Aorta (tissue), 5 donors: ENCODE data around the gene NDRG4. TPM values are rescaled to one million over a fixed set of nuclear protein-coding genes. Genes with fewer than 3 reads are reported as not detected.

Experiments
- ATAC-seq: fragments of 200-7000 bp; cut with Tn5 transposase; one replicate; pipeline ENCODE4 v1.9.1; 2022; ENCODE audit warnings: moderate library complexity; ENCODE audit not compliant: low FRiP score
- DNase-seq, 2 donors: peaks; one replicate each; pipeline ENCODE4 v3.0.0-alpha.2; 2020
- H3K27ac ChIP-seq, 2 donors: one replicate each; pipeline ENCODE4 v1.5.1; 2013; ENCODE audit warnings: low read length in 2 of 2, mild to moderate bottlenecking in 2 of 2, moderate library complexity in 2 of 2, control low read depth in 1 of 2, inconsistent platforms in 1 of 2, low read depth in 1 of 2
- H3K27me3 ChIP-seq, 2 donors: one replicate each; pipeline ENCODE4 v1.6.1; 2013; ENCODE audit warnings: control low read depth in 1 of 2, low read length in 1 of 2, mild to moderate bottlenecking in 1 of 2, moderate library complexity in 1 of 2; ENCODE audit not compliant: insufficient read depth in 2 of 2, control insufficient read depth in 1 of 2
- H3K36me3 ChIP-seq, 2 donors: one replicate each; pipeline ENCODE4 v1.6.1; 2013; ENCODE audit warnings: control low read depth in 1 of 2, low read length in 1 of 2, mild to moderate bottlenecking in 1 of 2; ENCODE audit not compliant: insufficient read depth in 2 of 2, control insufficient read depth in 1 of 2
- H3K4me1 ChIP-seq, 2 donors: one replicate each; pipeline ENCODE4 v1.6.1; 2013; ENCODE audit warnings: low read length in 2 of 2, control low read depth in 1 of 2, mild to moderate bottlenecking in 1 of 2, moderate library complexity in 1 of 2; ENCODE audit not compliant: insufficient read depth in 2 of 2, control insufficient read depth in 1 of 2
- H3K4me3 ChIP-seq, 2 donors: one replicate each; pipeline ENCODE4 v1.5.1; 2013; ENCODE audit warnings: low read length in 2 of 2, control low read depth in 1 of 2, mild to moderate bottlenecking in 1 of 2
- H3K9me3 ChIP-seq: one replicate; pipeline ENCODE4 v1.6.1; 2013; ENCODE audit warnings: mild to moderate bottlenecking, low read length; ENCODE audit not compliant: control insufficient read depth
- WGBS, 2 donors: extraction: QIAGEN DNeasy Blood & Tissue Kit; methylation state at CpG; one replicate each; pipeline ENCODE4 v1.1.7; 2013; 5-methylcytosine and 5-hydroxymethylcytosine counted together
- intact Hi-C, 2 donors: fragments of 100-400 bp; cut with DNase I; formaldehyde crosslinking; loops; one replicate each; pipeline versions ENCODE4 v1.14.2 to v1.15.0; 2022
- polyA plus RNA-seq, 2 donors: library from polyadenylated mRNA; stranded (reverse); fragments of 200-250 nt; gene quantifications; one replicate each; pipeline ENCODE4 v1.2.3, GENCODE V29; 2013
- total RNA-seq, 2 donors: library from RNA; stranded (reverse); fragmentation: NEBNext Ultra II Directional; extraction: Animal tissue kit (Norgen Biotek cat#: 25700); gene quantifications; one replicate each; pipeline ENCODE4 v1.2.1, GENCODE V29; 2021
- donor health status: healthy with polysubstance abuse.
- donor health status: Bipolar disorder and iron deficiency.
- donor health status: DM: no; HTN: no; CAD: no.
- donor health status: DM: no; HTN: no; CAD: no.
- donor health status: DM: yes; HTN: yes; CAD: no.

Gene NDRG4
- total and polyA plus RNA-seq, 4 donors: 6.9 to 9.6 (median 8.1) TPM

- H3K36me3 ChIP-seq: peaks cover 11 to 18% of the 10 kb centered on the region in 2 donors
- no peaks in the 10 kb centered on the region for H3K27me3 ChIP-seq
- no peaks in the 10 kb centered on the region for H3K4me1 ChIP-seq
- no peaks in the 10 kb centered on the region for H3K9me3 ChIP-seq
- no peak overlapping the region for H3K27ac ChIP-seq
- ATAC-seq (no peak), DNase-seq (no peak)
- no peak overlapping the region for H3K4me3 ChIP-seq
- intact Hi-C loops: loop anchor here in 1 of 2 donors (10.0 kb wide), 1 partner anchor 47 kb away; no protein-coding TSS in a partner anchor
- 75 to 82% methylated on average over 10 of the region's 10 CpGs for WGBS, 2 donors
Measured at GRCh38 chr16:58537124-58537906, 37.4 kb downstream of the NDRG4 start.

GRCh38 chr16:58541711-58542110, 41.8 kb downstream of the NDRG4 start:
- no peak for ATAC-seq
- Histone ChIP-seq H3K27ac (no peak overlapping the region), H3K36me3 (peaks cover 18 to 20% of the 10 kb centered on the region in 2 donors), H3K4me1 (no peaks in the 10 kb centered on the region), H3K4me3 (no peak overlapping the region), H3K9me3 (no peaks in the 10 kb centered on the region), H3K27me3 (no peaks in the 10 kb centered on the region)
- whole genome bisulfite sequencing, 2 donors: 91% methylated on average over 2 of the region's 2 CpGs
- intact Hi-C loops: no loop called here
- DNase-seq: no peak

- DNase-seq (no peak), ATAC-seq (no peak)
- peaks cover 15 to 16% of the 10 kb centered on the region in 2 donors for H3K36me3 ChIP-seq
- no peaks in the 10 kb centered on the region for H3K9me3 ChIP-seq
- H3K27me3 ChIP-seq: no peaks in the 10 kb centered on the region
- intact Hi-C loops: no loop called here
- H3K4me3 ChIP-seq: no peak overlapping the region
- no peaks in the 10 kb centered on the region for H3K4me1 ChIP-seq
- no peak overlapping the region for H3K27ac ChIP-seq
- 58 to 62% methylated on average over 1 of the region's 1 CpG for WGBS, 2 donors
Measured at GRCh38 chr16:58542291-58542690, 42.3 kb downstream of the NDRG4 start.

GRCh38 chr16:58543685-58544084, 43.7 kb downstream of the NDRG4 start:
- no peak overlapping the region for H3K4me3 ChIP-seq
- H3K27ac ChIP-seq: no peak overlapping the region
- no peak for ATAC-seq
- 93 to 94% methylated on average over 8 of the region's 8 CpGs for WGBS, 2 donors
- DNase-seq: no peak
- no peaks in the 10 kb centered on the region for H3K27me3 ChIP-seq
- intact Hi-C loops: no loop called here
- H3K4me1 ChIP-seq: no peaks in the 10 kb centered on the region
- no peaks in the 10 kb centered on the region for H3K9me3 ChIP-seq
- H3K36me3 ChIP-seq: peaks cover 13 to 14% of the 10 kb centered on the region in 2 donors

- Histone ChIP-seq H3K4me1 (no peaks in the 10 kb centered on the region), H3K27me3 (no peaks in the 10 kb centered on the region), H3K36me3 (peaks cover 9 to 11% of the 10 kb centered on the region in 2 donors), H3K27ac (no peak overlapping the region), H3K9me3 (no peaks in the 10 kb centered on the region), H3K4me3 (no peak overlapping the region)
- 15 to 16% methylated on average over 2 of the region's 2 CpGs for WGBS, 2 donors
- DNase-seq: no peak
- ATAC-seq: no peak
- intact Hi-C loops: no loop called here
Measured at GRCh38 chr16:58548378-58548777, 48.4 kb downstream of the NDRG4 start.

- H3K36me3 ChIP-seq: peaks cover 7% of the 10 kb centered on the region in 2 donors
- intact Hi-C loops: no loop called here
- H3K27me3 ChIP-seq: no peaks in the 10 kb centered on the region
- WGBS, 2 donors: 24 to 42% methylated on average over 3 of the region's 3 CpGs
- DNase-seq (no peak), ATAC-seq (no peak)
- H3K27ac ChIP-seq: no peak overlapping the region
- H3K4me3 ChIP-seq: no peak overlapping the region
- H3K9me3 ChIP-seq: no peaks in the 10 kb centered on the region
- H3K4me1 ChIP-seq: no peaks in the 10 kb centered on the region
Measured at GRCh38 chr16:58551496-58551895, 51.6 kb downstream of the NDRG4 start.

- H3K36me3 ChIP-seq: peaks cover 5% of the 10 kb centered on the region in 2 donors
- no peak for DNase-seq
Measured at GRCh38 chr16:58556678-58557077, 56.7 kb downstream of the NDRG4 start.

More at GRCh38 chr16:58556678-58557077, 56.7 kb downstream of the NDRG4 start:
- WGBS, 2 donors: 69 to 77% methylated on average over 2 of the region's 2 CpGs
- H3K4me3 ChIP-seq: no peak overlapping the region
- no peak overlapping the region for H3K27ac ChIP-seq
- no peaks in the 10 kb centered on the region for H3K4me1 ChIP-seq
- ATAC-seq: no peak
- no peaks in the 10 kb centered on the region for H3K27me3 ChIP-seq
- no peaks in the 10 kb centered on the region for H3K9me3 ChIP-seq
- intact Hi-C loops: no loop called here
